HL-60/S4 treated with retinoic acid at 250 ng/mL for 4 days and 3 days (cell line): ENCODE results near the gene TCOF1.

Experiments
- in situ Hi-C: fragments of 300-500 bp; cut with MboI; formaldehyde crosslinking; loops from 2 replicates; pipeline ENCODE4 v1.7.0; 2022; ENCODE audit warnings: low sequenced_read_pairs

Gene TCOF1

GRCh38 chr5:150428106-150428876 is 70.8 kb downstream of the TCOF1 start:
- in situ Hi-C loops = no loop called here

- in situ Hi-C loops = no loop called here
These were observed 71.5 kb downstream of the TCOF1 start for GRCh38 chr5:150428978-150429377.

GRCh38 chr5:150429410-150429873 is 71.9 kb downstream of the TCOF1 start:
- in situ Hi-C loops = no loop called here

GRCh38 chr5:150431048-150431447 is 73.6 kb downstream of the TCOF1 start:
- in situ Hi-C loops = no loop called here

GRCh38 chr5:150431574-150431973 is 74.1 kb downstream of the TCOF1 start:
- in situ Hi-C loops = no loop called here

- in situ Hi-C loops = no loop called here
These were observed 77.0 kb downstream of the TCOF1 start for GRCh38 chr5:150434464-150434863.

GRCh38 chr5:150436141-150436680 is 78.7 kb downstream of the TCOF1 start:
- in situ Hi-C loops = no loop called here

GRCh38 chr5:150438873-150439546 is 81.5 kb downstream of the TCOF1 start:
- in situ Hi-C loops = no loop called here

GRCh38 chr5:150440948-150441812 is 83.7 kb downstream of the TCOF1 start:
- in situ Hi-C loops = no loop called here

- in situ Hi-C loops = no loop called here
These were observed 84.6 kb downstream of the TCOF1 start for GRCh38 chr5:150441813-150442698.

GRCh38 chr5:150442699-150443080 is 85.2 kb downstream of the TCOF1 start:
- in situ Hi-C loops = no loop called here

GRCh38 chr5:150443242-150444075 is 86.0 kb downstream of the TCOF1 start:
- in situ Hi-C loops = no loop called here

- in situ Hi-C loops = no loop called here
These were observed 87.3 kb downstream of the TCOF1 start for GRCh38 chr5:150444770-150445169.

GRCh38 chr5:150446088-150446487 is 88.6 kb downstream of the TCOF1 start:
- in situ Hi-C loops = no loop called here

GRCh38 chr5:150446583-150446982 is 89.1 kb downstream of the TCOF1 start:
- in situ Hi-C loops = no loop called here

GRCh38 chr5:150447188-150447587 is 89.7 kb downstream of the TCOF1 start:
- in situ Hi-C loops = no loop called here

- in situ Hi-C loops = no loop called here
These were observed 90.8 kb downstream of the TCOF1 start for GRCh38 chr5:150448334-150448733.

- in situ Hi-C loops = no loop called here
These were observed 91.5 kb downstream of the TCOF1 start for GRCh38 chr5:150448952-150449516.
